ENCODE results near the gene KCNT1.

Gene KCNT1

DNA sequence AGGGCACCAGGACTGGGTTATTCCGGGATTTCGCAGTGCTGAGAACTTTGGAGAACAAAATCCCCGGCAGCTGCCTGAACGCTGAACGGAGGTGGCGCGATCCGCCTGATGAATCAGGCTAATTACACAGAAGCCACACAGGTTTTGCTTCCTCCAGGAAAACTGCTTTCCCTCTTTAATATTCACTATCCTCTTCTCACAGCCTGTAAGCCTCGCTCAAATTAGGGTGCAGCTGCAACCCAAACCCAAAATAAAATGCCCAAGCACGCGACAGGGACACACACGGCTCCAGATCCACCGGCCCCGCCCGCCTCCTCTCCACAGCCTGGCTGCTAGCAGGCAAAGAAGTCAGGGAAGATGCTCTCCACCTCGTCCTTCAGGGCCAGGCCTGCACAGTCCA, 8.7 kb upstream of the KCNT1 start:
- no peaks in the 10 kb centered on the region for H3F3A ChIP-seq (ENCODE audit: control insufficient read depth, insufficient read depth)
- H3K4me1 ChIP-seq (ENCODE audit: control insufficient read depth, low read length) = no peaks in the 10 kb centered on the region
- no peaks in the 10 kb centered on the region for H3K79me2 ChIP-seq (ENCODE audit: control insufficient read depth, low read length)
- no peaks in the 10 kb centered on the region for H4K20me1 ChIP-seq (ENCODE audit: control insufficient read depth, insufficient read depth, low read depth, low read length)
- TF ChIP-seq, protein P1, sequence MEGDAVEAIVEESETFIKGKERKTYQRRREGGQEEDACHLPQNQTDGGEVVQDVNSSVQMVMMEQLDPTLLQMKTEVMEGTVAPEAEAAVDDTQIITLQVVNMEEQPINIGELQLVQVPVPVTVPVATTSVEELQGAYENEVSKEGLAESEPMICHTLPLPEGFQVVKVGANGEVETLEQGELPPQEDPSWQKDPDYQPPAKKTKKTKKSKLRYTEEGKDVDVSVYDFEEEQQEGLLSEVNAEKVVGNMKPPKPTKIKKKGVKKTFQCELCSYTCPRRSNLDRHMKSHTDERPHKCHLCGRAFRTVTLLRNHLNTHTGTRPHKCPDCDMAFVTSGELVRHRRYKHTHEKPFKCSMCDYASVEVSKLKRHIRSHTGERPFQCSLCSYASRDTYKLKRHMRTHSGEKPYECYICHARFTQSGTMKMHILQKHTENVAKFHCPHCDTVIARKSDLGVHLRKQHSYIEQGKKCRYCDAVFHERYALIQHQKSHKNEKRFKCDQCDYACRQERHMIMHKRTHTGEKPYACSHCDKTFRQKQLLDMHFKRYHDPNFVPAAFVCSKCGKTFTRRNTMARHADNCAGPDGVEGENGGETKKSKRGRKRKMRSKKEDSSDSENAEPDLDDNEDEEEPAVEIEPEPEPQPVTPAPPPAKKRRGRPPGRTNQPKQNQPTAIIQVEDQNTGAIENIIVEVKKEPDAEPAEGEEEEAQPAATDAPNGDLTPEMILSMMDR (IDR thresholded peaks at IDR 0.05; ENCODE audit: low read depth, low read length, poor library complexity, severe bottlenecking) = no peak
- no peak for TF ChIP-seq EZH2phosphoT487 (IDR thresholded peaks at IDR 0.05; ENCODE audit: borderline replicate concordance, low read length)
- no peaks in the 10 kb centered on the region for H3K36me3 ChIP-seq (ENCODE audit: control insufficient read depth, low read length)
- H3K4me2 ChIP-seq (ENCODE audit: low read length) = no peak overlapping the region
- no peaks in the 10 kb centered on the region for H3K9me2 ChIP-seq (replicated peaks; ENCODE audit: control insufficient read depth, low read length)
- H3K27ac ChIP-seq (ENCODE audit: low read depth, low read length) = no peak overlapping the region
- no peaks in the 10 kb centered on the region for H3K9me3 ChIP-seq (ENCODE audit: control insufficient read depth, insufficient read depth, low read length)
- no peaks in the 10 kb centered on the region for H3K27me3 ChIP-seq (ENCODE audit: control insufficient read depth, low read length)
- no peak overlapping the region for H3K4me3 ChIP-seq (ENCODE audit: low read length)

DNA sequence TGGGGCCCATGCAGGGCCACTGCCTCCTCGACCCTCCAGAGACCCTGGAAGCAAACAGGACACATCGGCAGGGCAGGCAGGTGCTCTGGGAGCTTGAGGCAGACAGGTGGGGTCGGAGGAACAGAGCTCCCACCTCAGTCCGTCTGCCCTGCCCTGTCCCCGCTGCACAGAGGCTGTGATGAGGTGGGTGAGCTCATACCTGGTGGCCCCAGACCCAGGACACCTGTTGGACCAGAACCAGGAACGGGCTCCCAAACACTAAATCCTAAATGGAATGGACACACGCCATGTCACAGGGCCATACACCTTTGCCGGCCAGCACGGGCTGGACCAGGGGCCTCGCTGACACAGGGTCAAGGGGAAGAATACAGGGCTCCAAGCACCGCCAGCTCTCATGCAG, 8.2 kb upstream of the KCNT1 start:
- Histone ChIP-seq H3K9me3 (ENCODE audit: control insufficient read depth, insufficient read depth, low read length) (no peaks in the 10 kb centered on the region), H3K4me1 (ENCODE audit: control insufficient read depth, low read length) (no peaks in the 10 kb centered on the region), H3K4me2 (ENCODE audit: low read length) (no peak overlapping the region), H3K4me3 (ENCODE audit: low read length) (no peak overlapping the region), H3K27me3 (ENCODE audit: control insufficient read depth, low read length) (no peaks in the 10 kb centered on the region), H3K9me2 (replicated peaks; ENCODE audit: control insufficient read depth, low read length) (no peaks in the 10 kb centered on the region), H3F3A (ENCODE audit: control insufficient read depth, insufficient read depth) (no peaks in the 10 kb centered on the region), H4K20me1 (ENCODE audit: control insufficient read depth, insufficient read depth, low read depth, low read length) (no peaks in the 10 kb centered on the region), H3K36me3 (ENCODE audit: control insufficient read depth, low read length) (no peaks in the 10 kb centered on the region), H3K79me2 (ENCODE audit: control insufficient read depth, low read length) (no peaks in the 10 kb centered on the region), H3K27ac (ENCODE audit: low read depth, low read length) (no peak overlapping the region)
- TF ChIP-seq, protein P1 (IDR thresholded peaks at IDR 0.05; ENCODE audit: low read depth, low read length, poor library complexity, severe bottlenecking) = no peak
- no peak for TF ChIP-seq EZH2phosphoT487 (IDR thresholded peaks at IDR 0.05; ENCODE audit: borderline replicate concordance, low read length)

DNA sequence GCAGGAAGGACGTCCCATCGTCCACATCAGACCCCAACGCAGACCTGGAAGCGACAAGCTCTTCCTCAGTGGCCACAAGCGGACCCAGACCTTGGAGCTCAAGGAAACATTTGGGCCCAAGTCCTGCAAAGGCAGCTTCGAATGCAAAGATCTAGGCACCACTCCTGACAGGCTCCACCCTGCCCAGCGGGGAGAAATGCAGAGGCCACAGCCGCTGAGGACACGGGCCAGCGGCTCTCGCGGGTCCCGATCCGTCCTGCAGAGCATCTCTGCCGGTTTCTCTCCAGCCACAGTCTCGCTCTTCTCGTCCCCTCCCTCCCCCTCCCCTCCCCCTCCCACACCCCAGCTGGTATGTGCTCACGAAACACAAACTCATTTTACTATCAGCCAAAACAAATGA, 7.6 kb upstream of the KCNT1 start:
- Histone ChIP-seq H3K79me2 (ENCODE audit: control insufficient read depth, low read length) (no peaks in the 10 kb centered on the region), H3K9me3 (ENCODE audit: control insufficient read depth, insufficient read depth, low read length) (no peaks in the 10 kb centered on the region), H3K4me2 (ENCODE audit: low read length) (no peak overlapping the region), H3K36me3 (ENCODE audit: control insufficient read depth, low read length) (no peaks in the 10 kb centered on the region), H3K9me2 (replicated peaks; ENCODE audit: control insufficient read depth, low read length) (no peaks in the 10 kb centered on the region), H3K4me3 (ENCODE audit: low read length) (no peak overlapping the region), H3F3A (ENCODE audit: control insufficient read depth, insufficient read depth) (no peaks in the 10 kb centered on the region), H3K27ac (ENCODE audit: low read depth, low read length) (no peak overlapping the region), H3K27me3 (ENCODE audit: control insufficient read depth, low read length) (no peaks in the 10 kb centered on the region), H3K4me1 (ENCODE audit: control insufficient read depth, low read length) (no peaks in the 10 kb centered on the region), H4K20me1 (ENCODE audit: control insufficient read depth, insufficient read depth, low read depth, low read length) (no peaks in the 10 kb centered on the region)
- TF ChIP-seq, protein P1 (IDR thresholded peaks at IDR 0.05; ENCODE audit: low read depth, low read length, poor library complexity, severe bottlenecking) = no peak
- TF ChIP-seq EZH2phosphoT487 (IDR thresholded peaks at IDR 0.05; ENCODE audit: borderline replicate concordance, low read length) = no peak

DNA sequence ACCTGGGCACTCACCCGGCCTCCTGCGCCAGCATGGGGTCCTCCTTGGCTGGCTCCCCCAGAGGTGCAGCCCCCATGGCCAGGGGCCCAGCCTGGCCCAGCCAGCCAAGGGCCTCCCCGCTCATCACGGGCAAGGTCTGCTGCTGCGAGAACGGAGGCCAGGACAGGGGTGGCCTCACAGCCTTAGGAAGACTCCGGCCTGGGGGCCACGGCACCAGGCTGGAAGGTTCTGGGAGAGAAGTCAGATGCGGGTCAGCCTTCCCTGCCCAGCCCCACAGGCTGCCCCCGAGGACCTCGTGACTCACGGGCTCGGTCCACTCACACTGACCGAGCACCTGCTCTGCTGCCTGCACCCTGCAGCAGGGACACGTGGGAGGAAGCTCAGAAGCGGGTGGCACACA, 6.9 kb upstream of the KCNT1 start:
- Histone ChIP-seq H3K27me3 (ENCODE audit: control insufficient read depth, low read length) (no peaks in the 10 kb centered on the region), H3K9me3 (ENCODE audit: control insufficient read depth, insufficient read depth, low read length) (no peaks in the 10 kb centered on the region), H3K4me1 (ENCODE audit: control insufficient read depth, low read length) (no peaks in the 10 kb centered on the region), H3K4me3 (ENCODE audit: low read length) (no peak overlapping the region), H3K4me2 (ENCODE audit: low read length) (no peak overlapping the region), H4K20me1 (ENCODE audit: control insufficient read depth, insufficient read depth, low read depth, low read length) (no peaks in the 10 kb centered on the region), H3K79me2 (ENCODE audit: control insufficient read depth, low read length) (no peaks in the 10 kb centered on the region), H3F3A (ENCODE audit: control insufficient read depth, insufficient read depth) (no peaks in the 10 kb centered on the region), H3K36me3 (ENCODE audit: control insufficient read depth, low read length) (no peaks in the 10 kb centered on the region), H3K9me2 (replicated peaks; ENCODE audit: control insufficient read depth, low read length) (no peaks in the 10 kb centered on the region), H3K27ac (ENCODE audit: low read depth, low read length) (no peak overlapping the region)
- TF ChIP-seq, protein P1 (IDR thresholded peaks at IDR 0.05; ENCODE audit: low read depth, low read length, poor library complexity, severe bottlenecking) = no peak
- no peak for TF ChIP-seq EZH2phosphoT487 (IDR thresholded peaks at IDR 0.05; ENCODE audit: borderline replicate concordance, low read length)

Measured in DOHH2 (cell line).